ENCODE data around the gene POPDC3.

Gene POPDC3

DNA sequence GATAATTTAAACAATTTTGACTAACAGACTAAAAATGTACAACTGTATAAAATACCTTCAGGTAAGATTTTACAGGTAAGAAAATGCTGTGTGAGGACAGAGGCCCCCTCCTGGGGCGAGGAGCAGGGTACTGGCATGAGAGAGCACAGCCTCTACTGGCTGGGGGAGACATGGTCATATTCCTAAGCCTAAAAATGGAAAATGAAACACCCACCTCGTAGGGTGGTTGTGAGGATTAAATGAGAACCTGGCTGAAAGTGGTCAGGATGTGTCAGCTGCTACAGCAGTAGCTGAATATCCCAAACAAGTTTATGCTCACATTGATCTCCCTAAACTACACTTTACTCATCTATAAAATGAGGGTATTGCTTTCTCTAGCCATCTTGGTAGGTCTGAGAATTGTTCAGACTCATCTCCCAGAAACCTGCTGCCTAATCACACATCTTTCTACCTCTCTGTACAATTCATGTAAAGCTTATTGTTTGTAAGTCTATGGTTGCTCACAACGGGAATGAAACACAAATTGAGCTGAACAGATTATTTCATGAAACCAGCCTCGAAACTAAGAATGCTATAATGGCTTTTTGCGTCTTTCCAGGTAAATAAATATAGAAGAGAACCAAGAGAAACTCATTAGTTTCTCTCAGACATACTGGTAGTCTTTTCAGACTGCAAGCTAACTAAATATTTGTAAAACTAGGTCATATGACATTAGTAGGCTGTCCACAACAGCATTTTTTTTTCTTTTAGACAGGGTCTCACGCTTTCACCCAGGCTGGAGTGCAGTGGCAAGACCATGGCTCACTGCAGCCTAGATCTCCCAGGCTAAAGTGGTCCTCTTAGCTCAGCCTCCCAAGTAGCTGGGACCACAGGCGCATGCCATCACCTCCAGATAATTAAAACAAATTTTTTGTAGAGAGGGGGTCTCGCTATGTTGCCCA is 69.6 kb downstream of the POPDC3 start:
- H3K36me3 ChIP-seq (ENCODE audit: low read depth), result peaks cover 14% of the 10 kb centered on the region
- ATAC-seq (ENCODE audit: low read depth) (no peak), DNase-seq (ENCODE audit: low spot score) (no peak)
- H3K4me3 ChIP-seq (ENCODE audit: severe bottlenecking), result no peak overlapping the region
- no peaks in the 10 kb centered on the region for H3K9me3 ChIP-seq (ENCODE audit: severe bottlenecking)
- H3K27me3 ChIP-seq (ENCODE audit: insufficient read depth, poor library complexity, severe bottlenecking), result no peaks in the 10 kb centered on the region
- H3K27ac ChIP-seq (ENCODE audit: poor library complexity, severe bottlenecking), result no peak overlapping the region
- no peaks in the 10 kb centered on the region for H3K4me1 ChIP-seq (ENCODE audit: insufficient read depth, poor library complexity, severe bottlenecking)
- TF ChIP-seq, protein P1, sequence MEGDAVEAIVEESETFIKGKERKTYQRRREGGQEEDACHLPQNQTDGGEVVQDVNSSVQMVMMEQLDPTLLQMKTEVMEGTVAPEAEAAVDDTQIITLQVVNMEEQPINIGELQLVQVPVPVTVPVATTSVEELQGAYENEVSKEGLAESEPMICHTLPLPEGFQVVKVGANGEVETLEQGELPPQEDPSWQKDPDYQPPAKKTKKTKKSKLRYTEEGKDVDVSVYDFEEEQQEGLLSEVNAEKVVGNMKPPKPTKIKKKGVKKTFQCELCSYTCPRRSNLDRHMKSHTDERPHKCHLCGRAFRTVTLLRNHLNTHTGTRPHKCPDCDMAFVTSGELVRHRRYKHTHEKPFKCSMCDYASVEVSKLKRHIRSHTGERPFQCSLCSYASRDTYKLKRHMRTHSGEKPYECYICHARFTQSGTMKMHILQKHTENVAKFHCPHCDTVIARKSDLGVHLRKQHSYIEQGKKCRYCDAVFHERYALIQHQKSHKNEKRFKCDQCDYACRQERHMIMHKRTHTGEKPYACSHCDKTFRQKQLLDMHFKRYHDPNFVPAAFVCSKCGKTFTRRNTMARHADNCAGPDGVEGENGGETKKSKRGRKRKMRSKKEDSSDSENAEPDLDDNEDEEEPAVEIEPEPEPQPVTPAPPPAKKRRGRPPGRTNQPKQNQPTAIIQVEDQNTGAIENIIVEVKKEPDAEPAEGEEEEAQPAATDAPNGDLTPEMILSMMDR (IDR thresholded peaks at IDR 0.05; ENCODE audit: poor library complexity, severe bottlenecking), result no peak

DNA sequence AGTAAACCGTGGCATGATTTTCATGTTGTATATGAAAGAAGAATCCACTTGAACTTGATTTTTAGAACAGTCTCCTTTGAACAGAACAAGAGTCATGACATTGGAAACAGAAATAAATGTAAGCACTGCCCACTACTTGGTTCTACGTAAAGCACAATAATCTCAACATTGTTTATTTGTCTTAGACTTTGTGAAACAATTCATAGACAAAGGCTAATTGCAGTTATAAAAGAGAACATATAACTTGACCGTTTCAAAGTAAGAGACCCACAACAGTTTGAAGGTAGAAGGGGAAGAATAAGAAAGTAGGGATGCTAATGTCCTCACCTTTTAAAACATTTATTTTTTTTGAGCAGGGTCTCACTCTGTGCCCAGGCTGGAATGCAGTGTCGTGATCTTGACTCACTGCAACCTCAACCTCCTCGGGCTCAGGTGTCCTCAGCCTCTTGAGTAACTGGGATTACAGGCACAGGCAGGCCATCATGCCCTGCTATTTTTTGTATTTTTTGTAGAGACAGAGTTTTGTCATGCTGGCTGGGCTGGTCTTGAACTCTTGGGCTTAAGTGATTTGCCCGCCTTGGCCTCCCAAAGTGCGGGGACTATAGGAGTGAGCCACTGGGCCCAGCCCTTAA is 71.1 kb downstream of the POPDC3 start:
- Histone ChIP-seq H3K4me1 (ENCODE audit: insufficient read depth, poor library complexity, severe bottlenecking) (no peaks in the 10 kb centered on the region), H3K4me3 (ENCODE audit: severe bottlenecking) (no peak overlapping the region), H3K9me3 (ENCODE audit: severe bottlenecking) (no peaks in the 10 kb centered on the region), H3K27me3 (ENCODE audit: insufficient read depth, poor library complexity, severe bottlenecking) (no peaks in the 10 kb centered on the region), H3K36me3 (ENCODE audit: low read depth) (peaks cover 6% of the 10 kb centered on the region; the same call in 1 of the 2 replicates), H3K27ac (ENCODE audit: poor library complexity, severe bottlenecking) (no peak overlapping the region)
- no peak for ATAC-seq (ENCODE audit: low read depth)
- TF ChIP-seq, protein P1 (IDR thresholded peaks at IDR 0.05; ENCODE audit: poor library complexity, severe bottlenecking), result no peak
- DNase-seq (ENCODE audit: low spot score), result no peak
